IPS DF 4.7 (cell line): ENCODE data around the gene NOSIP.

Experiments used
- DNase-seq: peaks from one replicate; pipeline ENCODE4 v3.0.0-alpha.2; 2013; ENCODE audit warnings: low spot score; ENCODE audit errors: extremely low read depth

Gene NOSIP

GRCh38 chr19:49573009-49573408 is 7.3 kb downstream of the NOSIP start:
- DNase-seq = no peak

- no peak for DNase-seq
These were observed 9.2 kb downstream of the NOSIP start for GRCh38 chr19:49570997-49571676.

- DNase-seq = no peak
These were observed 10.1 kb downstream of the NOSIP start for GRCh38 chr19:49570138-49570856.

GRCh38 chr19:49567861-49568441 is 12.4 kb downstream of the NOSIP start:
- DNase-seq = no peak

- DNase-seq = no peak
These were observed 14.1 kb downstream of the NOSIP start for GRCh38 chr19:49566302-49566701.

- DNase-seq = no peak
These were observed 15.1 kb downstream of the NOSIP start for GRCh38 chr19:49565261-49565660.

GRCh38 chr19:49564616-49565045 is 15.7 kb downstream of the NOSIP start:
- DNase-seq = no peak

GRCh38 chr19:49560358-49560900 is 19.9 kb downstream of the NOSIP start:
- DNase-seq = no peak

GRCh38 chr19:49559928-49560327 is 20.4 kb downstream of the NOSIP start:
- DNase-seq = no peak

- no peak for DNase-seq
These were observed 20.9 kb downstream of the NOSIP start for GRCh38 chr19:49559443-49559842.

GRCh38 chr19:49558591-49558990 is 21.8 kb downstream of the NOSIP start:
- no peak for DNase-seq

- DNase-seq = no peak
These were observed 22.6 kb downstream of the NOSIP start for GRCh38 chr19:49557641-49558325.

- DNase-seq = no peak
These were observed 23.7 kb downstream of the NOSIP start for GRCh38 chr19:49556412-49557398.

- DNase-seq = no peak
These were observed 24.6 kb downstream of the NOSIP start for GRCh38 chr19:49555600-49556411.

- no peak for DNase-seq
These were observed 25.6 kb downstream of the NOSIP start for GRCh38 chr19:49554701-49555181.

- DNase-seq = no peak
These were observed 26.7 kb downstream of the NOSIP start for GRCh38 chr19:49553451-49554271.

GRCh38 chr19:49552749-49553148 is 27.6 kb downstream of the NOSIP start:
- DNase-seq = no peak

- no peak for DNase-seq
These were observed 28.8 kb downstream of the NOSIP start for GRCh38 chr19:49551531-49551930.

GRCh38 chr19:49549045-49549444 is 31.3 kb downstream of the NOSIP start:
- no peak for DNase-seq
